Measurements from ENCODE around the gene ATRAID. TPM values are rescaled to one million over a fixed set of nuclear protein-coding genes. Genes with fewer than 3 reads are reported as not detected.
"Not testable (repeated sequence)": the region's sequence is repeated elsewhere in the genome, so short reads cannot be mapped to it uniquely, and the experiment has no call there.

The ATRAID gene
- 75.0 TPM for total RNA-seq

- peak; percentile 94 for ATAC-seq
Measured at GRCh38 chr2:27211943-27212625, at the start of gene ATRAID, which contains the start of gene SLC5A6. TSS of gene ATRAID (plus strand) at chr2:27212041. CDS start at chr2:27212369, 328 bp downstream. TSS of gene SLC5A6 (minus strand) at chr2:27212268. CDS start at chr2:27207650, 4,618 bp downstream.

GRCh38 chr2:27162151-27163121 lies 49.4 kb upstream of the ATRAID start:
- ATAC-seq = no peak

GRCh38 chr2:27164960-27165763 lies 46.7 kb upstream of the ATRAID start:
- ATAC-seq = no peak

GRCh38 chr2:27170581-27171337 lies 41.1 kb upstream of the ATRAID start:
- ATAC-seq = no peak

DNA sequence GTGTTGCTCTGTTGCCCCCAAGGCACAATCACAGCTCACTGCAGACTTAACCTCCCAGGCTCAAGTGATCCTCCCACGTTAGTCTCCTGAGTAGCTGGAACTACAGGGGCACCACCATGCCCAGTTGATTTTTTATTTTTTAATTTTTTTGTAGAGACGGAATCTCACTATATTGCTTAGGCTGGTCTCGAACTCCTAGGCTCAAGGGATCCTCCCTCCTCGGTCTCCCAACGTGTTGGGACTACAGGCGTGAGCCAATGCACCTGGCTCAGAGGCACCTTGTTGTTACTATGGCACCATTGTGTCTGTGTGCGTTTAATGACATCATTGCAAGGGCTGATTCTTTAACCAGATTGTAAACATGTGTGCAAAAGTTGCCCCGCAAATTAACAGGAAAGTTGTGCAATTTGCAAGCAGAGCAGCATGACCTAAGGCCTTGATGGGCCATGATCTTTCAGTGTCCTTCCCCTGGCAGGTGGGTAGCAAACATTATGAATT lies 40.4 kb upstream of the ATRAID start:
- no peak for ATAC-seq

GRCh38 chr2:27174638-27175037 lies 37.2 kb upstream of the ATRAID start:
- ATAC-seq = no peak

DNA sequence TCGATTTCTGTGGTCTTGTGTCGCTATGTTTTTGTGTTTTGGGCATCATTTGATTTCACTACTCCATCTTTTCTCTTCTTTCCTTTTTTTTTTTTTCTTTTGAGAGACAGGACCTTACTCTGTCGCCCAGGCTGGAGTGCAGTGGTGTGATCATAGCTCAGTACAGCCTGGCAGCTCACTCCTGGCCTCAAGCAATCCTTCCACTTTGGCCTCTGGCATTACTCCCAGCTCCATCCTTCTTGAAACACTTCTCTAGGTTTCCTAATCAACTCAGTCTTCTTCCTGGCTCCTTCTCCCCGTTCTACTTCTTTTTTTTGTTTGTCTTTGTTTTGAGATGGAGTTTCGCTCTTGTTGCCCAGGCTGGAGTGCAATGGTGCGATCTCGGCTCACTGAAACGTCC lies 36.5 kb upstream of the ATRAID start:
- ATAC-seq = no peak

GRCh38 chr2:27175781-27176180 lies 36.1 kb upstream of the ATRAID start:
- ATAC-seq = not testable (repeated sequence)

- ATAC-seq = no peak
Measured at GRCh38 chr2:27177441-27178351, 34.1 kb upstream of the ATRAID start.

DNA sequence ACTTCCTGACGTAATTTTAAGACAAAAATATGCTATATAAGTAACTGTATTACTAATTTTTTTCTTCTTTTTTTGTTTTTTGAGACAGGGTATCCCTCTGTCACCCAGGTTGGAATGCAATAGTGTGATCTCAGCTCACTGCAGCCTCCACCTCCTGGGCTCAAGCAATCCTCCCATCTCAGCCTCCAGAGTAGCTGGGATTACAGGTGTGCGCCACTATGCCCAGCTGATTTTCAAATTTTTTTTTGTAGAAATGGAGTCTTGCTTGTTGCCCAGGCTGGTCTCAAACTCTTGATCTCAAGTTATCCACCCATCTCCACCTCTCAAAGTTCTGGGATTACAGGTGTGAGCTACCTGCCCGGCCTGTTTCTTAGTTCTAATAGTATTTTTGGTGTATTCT lies 33.4 kb upstream of the ATRAID start:
- no peak for ATAC-seq

GRCh38 chr2:27179344-27180000 lies 32.4 kb upstream of the ATRAID start:
- ATAC-seq = no peak

GRCh38 chr2:27182346-27182745 lies 29.5 kb upstream of the ATRAID start:
- ATAC-seq = no peak

DNA sequence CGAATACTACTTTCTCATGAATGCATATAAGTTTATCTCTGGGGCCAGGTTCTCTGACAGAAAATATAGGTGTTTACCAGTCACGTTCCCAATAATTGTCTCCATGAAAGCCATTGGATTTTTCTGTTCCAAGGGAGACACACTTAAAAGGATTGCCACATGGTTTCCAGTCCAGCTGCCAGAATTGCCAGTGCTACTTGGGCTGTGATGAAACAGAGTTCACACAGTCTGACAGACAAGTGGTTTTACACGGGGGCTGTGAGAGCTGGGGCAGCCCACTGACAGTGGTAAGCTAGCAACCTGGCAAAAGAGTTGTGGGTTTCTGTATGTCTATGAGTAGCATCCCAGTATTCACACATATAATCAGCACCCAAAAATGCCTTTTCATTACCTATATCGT lies 27.7 kb upstream of the ATRAID start:
- no peak for ATAC-seq

GRCh38 chr2:27185331-27186026 lies 26.4 kb upstream of the ATRAID start:
- no peak for ATAC-seq

DNA sequence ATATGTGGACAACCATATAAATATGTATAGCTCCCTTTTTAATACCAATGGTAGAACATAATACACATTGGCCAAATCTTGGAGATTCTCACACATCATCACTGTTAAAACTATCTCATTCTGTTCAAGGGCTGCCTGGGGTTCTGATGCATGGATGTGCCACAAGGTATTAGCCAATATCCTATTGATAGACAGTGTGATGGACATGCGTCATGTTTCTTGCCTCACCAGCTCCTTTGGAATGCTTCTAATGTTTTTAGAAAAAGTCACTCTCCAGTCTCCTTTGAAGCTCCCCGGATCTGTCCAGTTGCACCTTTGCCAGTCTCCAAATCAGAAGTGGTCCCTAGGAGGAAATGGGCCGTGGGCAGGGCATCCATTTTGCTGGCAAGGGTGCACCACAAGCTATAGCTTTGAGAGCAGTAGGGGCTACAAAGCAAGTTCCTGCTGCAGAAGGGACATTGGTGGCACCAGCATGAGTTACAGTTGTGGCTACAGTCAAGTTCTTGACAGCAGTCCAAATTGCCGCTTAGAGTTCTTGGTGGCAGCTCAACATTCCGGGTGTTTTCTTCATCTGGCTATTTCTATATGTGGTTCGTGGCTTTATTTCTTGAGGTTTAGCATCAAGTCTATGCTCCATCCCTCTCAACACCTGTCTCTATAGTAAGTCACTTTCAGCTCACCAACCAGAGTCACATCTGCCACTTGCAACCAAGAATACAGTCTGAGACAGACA lies 25.1 kb upstream of the ATRAID start:
- no peak for ATAC-seq

DNA sequence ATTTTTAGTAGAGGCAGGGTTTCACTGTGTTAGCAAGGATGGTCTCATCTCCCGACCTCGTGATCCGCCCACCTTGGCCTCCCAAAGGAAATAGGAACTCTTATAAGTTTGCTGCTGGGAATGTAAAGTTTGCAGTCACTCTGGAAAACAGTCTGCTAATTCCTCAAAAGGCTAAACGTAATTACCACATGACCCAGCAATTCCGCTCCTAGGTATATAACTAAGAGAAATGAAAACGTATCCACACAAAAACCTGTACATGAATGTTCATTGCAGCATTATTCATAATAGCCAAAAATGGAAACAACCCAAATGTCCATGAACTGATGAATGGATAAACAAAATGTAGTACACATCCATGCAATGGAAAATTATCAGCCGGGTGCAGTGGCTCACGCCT lies 21.9 kb upstream of the ATRAID start:
- ATAC-seq = no peak

GRCh38 chr2:27191070-27191829 lies 20.6 kb upstream of the ATRAID start:
- peak; percentile 56 for ATAC-seq
